Breast epithelium (tissue), 3 donors: ENCODE data around the gene CAMKK2.

Source experiments
- CTCF ChIP-seq, 3 donors: fragments of 450-650 bp; IDR thresholded peaks; one replicate each; pipeline ENCODE4 v1.5.1; 2016 to 2017; ENCODE audit warnings: antibody characterized with exemption in 3 of 3, mild to moderate bottlenecking in 3 of 3, moderate library complexity in 3 of 3
- POLR2A ChIP-seq: fragments of 450-650 bp; IDR thresholded peaks from one replicate; pipeline ENCODE4 v1.6.1; 2016; ENCODE audit warnings: antibody characterized with exemption, mild to moderate bottlenecking, moderate library complexity

- TF ChIP-seq CTCF (IDR thresholded peaks at IDR 0.05), result no peak
- TF ChIP-seq POLR2A, result no peak
These were observed 43.7 kb downstream of the CAMKK2 start for GRCh38 chr12:121252712-121253345.
